GM03348 (cell line): Measurements from ENCODE around the gene CCDC85C.

Source experiments
- DNase-seq: peaks from one replicate; pipeline ENCODE4 v3.0.0; 2012; ENCODE audit warnings: low spot score

The CCDC85C gene

GRCh38 chr14:99589651-99590530, 14.1 kb downstream of the CCDC85C start:
- no peak for DNase-seq

- DNase-seq: no peak
Observed at GRCh38 chr14:99589031-99589441, 15.0 kb downstream of the CCDC85C start.

DNA sequence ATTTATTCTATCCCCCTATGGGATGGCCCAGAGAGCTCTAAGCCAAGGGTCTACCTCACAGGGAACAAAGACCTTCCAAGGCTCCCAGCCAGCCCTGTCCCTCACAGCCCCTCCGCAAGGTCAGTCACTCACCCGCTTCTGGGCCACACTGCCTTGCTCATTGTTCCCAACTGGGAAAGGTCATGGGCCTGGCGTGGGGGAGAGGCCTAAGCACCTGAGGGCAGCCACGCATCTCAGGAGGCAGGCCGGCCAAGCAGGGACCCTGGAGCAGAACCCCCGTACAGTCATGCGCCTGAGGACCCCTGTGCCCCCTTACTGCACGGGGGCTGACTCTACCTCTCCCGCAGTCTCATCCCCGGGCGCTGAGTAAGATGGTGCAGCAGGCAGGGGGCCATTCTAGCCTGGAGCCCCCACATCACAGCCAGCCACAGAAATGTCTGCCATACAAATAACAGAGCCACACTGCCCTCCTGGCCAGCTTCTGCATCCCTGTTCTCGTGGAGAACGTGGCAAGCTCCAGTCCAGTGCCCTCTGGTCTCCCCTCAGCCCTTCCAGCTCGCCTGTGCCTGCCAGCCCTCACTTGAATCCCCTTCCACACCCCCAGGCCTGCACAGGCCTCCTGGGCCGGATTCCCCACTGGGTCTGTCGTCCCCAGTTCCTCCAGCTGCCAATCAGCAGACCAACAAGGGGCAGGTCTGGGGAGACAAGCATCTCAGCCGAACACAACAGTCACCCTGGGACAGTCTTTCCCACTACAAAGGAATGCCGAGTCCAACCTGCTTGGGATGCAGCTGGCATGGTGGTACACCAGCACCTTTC, 16.3 kb downstream of the CCDC85C start:
- DNase-seq: no peak

DNA sequence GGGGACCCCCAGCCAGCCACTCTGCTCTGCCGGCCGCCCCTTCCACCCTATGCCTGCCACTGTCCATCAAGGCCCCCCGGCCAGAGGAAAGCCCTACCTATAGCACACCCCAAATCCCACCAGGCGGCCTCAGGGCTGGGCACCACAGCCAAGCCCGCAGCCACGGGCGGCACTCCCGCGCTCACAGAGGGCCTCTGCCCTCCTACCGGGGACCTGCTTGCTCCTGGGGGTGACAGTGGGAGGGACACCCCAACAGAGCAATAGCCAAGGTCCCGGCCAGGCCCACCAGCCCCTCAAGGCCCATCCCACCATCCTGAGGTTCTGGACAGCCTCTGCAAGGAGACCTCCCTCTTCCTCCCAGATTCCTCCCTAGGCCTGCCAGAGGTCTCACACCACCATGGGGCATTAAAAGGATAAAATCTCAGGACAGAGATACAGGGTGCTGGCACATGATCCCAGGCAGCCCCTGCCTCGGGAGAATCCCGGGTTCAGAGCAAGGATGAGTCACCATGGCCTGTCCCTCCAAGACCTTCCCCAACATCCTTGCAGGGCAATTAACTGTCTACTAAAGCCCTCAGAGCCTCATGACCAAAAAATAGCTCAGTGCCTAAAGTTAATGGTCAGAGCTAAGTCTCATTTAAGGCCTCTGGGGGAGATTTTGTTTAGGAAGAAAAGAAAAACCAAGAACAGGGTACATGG, 17.1 kb downstream of the CCDC85C start:
- DNase-seq: no peak

- no peak for DNase-seq
Observed at GRCh38 chr14:99586054-99586760, 17.8 kb downstream of the CCDC85C start.

GRCh38 chr14:99584823-99585222, 19.2 kb downstream of the CCDC85C start:
- no peak for DNase-seq

DNA sequence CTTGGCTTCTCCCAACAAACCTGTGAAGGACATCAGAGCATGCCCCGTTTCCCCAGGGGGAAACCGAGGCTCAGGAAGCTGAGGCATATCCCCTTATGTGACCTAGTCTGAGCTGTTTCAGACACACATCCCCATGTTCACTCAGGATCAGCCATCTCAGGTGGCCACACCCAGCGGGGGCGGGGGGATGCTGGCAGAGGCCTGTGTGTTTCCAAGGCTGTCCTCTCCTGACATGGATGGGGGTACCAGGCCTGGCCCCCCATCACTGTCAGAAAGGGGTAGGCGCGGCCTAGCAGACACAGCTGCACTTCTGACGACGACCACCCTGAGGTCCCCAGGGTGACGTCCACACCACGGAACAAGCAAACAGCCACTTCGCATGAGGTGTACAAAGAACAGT, 22.1 kb downstream of the CCDC85C start:
- no peak for DNase-seq

- DNase-seq: no peak
Observed at GRCh38 chr14:99581374-99581773, 22.6 kb downstream of the CCDC85C start.

GRCh38 chr14:99579903-99580571, 24.0 kb downstream of the CCDC85C start:
- peak; percentile 85 for DNase-seq

DNA sequence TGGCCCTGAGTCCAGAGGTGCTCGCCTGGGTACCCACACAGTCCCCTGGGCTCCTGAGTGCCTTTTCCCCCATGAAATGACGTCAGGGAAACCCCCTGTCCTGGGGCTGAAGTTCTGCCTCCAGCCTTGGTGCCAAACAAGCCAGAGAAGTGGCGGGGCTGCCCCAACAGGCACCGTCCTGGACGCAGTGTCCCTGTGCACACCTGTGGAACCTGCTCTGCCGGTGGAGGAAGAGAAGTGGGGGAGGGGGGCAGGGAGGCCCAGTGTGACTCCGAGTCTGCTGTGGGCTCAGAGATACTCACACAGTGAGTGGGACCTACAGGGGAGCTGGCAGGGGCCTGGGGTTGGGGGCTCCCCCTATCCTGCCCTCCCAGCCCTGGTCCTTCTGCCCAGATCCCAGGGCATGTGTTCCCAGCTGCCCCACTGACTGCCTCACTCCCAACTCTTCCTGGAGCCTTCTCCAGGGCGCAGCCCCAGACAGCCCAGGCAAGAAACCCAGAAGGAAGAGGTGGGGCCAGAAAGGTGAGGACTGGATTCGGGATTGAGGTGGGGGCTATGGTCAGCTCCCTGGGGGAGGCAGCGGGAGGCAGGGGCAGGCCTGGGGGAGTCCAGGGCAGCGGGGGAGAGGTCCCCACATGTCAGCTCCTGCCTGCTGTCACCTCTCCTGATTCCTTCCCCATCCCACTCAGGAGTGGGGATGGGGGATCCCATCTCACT, 24.7 kb downstream of the CCDC85C start:
- peak; percentile 35 for DNase-seq

- DNase-seq: no peak
Observed at GRCh38 chr14:99578541-99579101, 25.4 kb downstream of the CCDC85C start.

- no peak for DNase-seq
Observed at GRCh38 chr14:99576761-99577705, 27.0 kb downstream of the CCDC85C start.

- no peak for DNase-seq
Observed at GRCh38 chr14:99576304-99576703, 27.7 kb downstream of the CCDC85C start.

DNA sequence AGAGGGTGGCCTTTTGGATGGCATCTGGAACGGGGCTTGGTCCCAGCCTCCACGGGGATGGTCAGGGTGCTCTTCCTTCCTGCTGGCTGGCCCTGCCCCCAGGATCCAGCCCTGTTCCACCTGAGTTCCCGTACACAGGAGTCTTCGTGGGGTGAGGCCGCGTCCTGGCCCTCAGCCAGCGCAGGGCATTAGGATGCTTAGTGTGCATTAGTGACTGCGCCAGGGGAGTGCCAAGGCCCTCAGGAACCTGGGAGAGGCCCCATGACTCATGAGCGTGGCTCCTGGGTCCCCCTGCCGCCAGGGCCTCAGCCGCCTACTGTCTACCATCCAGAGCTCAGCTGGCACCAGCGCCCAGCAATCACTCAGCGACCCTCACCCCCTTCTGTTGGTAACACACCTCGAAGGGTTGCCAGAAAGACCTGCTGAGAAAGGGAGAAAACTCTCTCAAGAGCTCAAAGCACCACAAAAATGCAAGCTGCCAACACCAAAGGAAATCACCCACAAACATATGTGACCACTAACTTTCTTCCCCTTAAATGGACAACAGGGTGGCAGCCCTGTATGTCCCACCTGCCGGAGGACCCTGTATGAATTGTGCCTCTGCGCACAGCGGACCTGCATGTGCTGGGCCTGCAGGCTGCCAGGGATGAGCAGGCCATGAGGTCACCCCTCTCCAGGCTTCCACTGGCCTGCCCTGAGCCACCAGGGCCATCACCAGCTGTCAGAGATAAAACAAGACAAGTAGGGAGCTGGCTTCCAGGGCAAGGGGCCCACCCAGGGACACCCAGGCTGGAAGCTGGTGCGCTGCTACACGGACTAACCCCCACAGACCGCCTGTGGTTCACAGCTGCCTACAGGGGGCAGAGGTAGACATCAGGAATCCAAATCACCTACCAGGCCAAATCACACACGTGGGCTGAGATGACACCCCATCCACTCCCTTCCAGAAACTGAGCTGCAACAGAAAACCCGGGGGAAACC, 28.7 kb downstream of the CCDC85C start:
- DNase-seq: peak; percentile 38

DNA sequence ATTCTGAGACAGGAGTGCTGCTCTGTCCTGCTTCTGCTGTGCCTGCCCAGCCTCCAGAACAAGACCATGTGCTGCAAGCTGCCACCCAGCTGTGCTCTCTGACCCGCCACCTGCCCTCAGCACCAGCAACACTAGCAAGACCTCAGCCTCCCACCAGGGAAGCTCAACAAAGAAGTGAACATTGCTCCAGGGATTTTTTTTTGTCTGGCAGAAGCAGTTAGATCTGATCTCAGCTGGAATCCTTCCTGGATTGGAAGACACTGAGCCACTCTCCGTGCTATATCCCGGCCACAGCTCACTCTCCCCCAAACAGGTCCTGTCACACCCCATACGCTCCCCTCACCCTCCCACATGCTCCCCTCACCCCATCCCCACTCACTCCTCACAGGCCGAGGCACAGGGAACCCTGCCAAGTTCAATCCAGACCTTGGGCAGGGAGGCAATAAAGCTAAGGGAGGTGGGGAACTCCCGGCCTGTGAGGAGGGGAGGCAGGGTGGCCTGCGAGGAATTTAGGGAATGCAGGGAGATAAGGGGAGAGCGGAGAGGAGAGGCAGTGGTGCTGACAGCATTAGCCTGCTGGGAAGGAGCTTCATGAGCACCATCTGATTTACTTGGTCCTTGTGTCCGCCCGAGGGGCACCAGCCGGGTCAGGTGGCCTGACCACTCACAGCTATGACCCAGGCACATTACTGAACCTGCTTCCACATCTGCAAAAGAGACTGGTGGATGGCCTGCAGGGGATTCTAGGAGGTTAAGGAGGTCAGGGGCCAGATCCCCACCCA, 29.7 kb downstream of the CCDC85C start:
- DNase-seq: peak; percentile 93

- DNase-seq: no peak
Observed at GRCh38 chr14:99573436-99574098, 30.4 kb downstream of the CCDC85C start.

- DNase-seq: no peak
Observed at GRCh38 chr14:99573000-99573330, 31.0 kb downstream of the CCDC85C start.
